HL-60/S4 treated with phorbol 12-myristate 13-acetate at 8.2 ng/mL for 4 days and 3 days (cell line): ENCODE results near the gene KCNQ4.

Source experiments
- in situ Hi-C: fragments of 300-500 bp; cut with MboI; formaldehyde crosslinking; loops from 2 replicates; pipeline ENCODE4 v1.15.0; 2022; ENCODE audit warnings: low sequenced_read_pairs

Gene KCNQ4

DNA sequence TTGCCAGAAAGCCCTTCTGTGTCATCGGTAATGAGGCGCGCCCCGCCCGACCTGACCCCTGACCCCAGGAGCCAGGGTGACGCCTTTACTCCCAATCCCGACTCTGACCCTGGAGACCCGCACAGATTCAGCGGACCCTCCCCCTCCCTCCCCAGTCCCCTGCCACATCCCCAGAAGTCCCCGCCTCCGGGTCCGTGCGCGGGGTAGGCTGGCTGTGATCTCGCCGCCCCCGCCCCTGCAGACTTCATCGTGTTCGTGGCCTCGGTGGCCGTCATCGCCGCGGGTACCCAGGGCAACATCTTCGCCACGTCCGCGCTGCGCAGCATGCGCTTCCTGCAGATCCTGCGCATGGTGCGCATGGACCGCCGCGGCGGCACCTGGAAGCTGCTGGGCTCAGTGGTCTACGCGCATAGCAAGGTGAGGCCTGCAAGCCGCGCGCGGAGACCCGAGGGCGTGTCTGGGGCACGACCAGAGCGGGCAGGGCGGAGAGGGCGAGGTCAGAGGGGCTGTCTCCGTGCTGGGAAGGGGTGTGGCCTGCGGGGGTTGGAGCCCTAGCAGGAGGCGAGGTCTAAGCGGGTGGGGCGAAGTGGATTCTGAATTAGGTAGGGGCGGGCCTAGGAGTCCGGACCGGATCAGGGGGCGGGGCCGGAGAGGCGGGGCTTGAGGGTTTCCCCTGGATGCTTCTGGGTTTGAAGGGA is 34.8 kb downstream of the KCNQ4 start:
- in situ Hi-C loops: no loop called here

DNA sequence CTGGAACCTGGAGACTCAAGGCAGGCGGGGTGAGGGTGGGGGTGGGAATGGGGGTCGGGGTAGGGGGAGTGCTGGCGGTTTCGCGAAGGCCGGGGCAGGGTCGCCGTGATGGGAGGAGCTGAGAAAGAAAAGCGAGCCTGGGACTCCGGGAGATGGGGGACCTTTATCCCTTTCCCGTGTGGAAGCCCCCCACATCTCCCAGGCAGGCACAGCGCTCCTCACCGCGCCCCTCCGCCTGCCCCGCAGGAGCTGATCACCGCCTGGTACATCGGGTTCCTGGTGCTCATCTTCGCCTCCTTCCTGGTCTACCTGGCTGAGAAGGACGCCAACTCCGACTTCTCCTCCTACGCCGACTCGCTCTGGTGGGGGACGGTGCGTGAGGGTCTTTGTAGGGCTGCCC is 35.5 kb downstream of the KCNQ4 start:
- in situ Hi-C loops: no loop called here

DNA sequence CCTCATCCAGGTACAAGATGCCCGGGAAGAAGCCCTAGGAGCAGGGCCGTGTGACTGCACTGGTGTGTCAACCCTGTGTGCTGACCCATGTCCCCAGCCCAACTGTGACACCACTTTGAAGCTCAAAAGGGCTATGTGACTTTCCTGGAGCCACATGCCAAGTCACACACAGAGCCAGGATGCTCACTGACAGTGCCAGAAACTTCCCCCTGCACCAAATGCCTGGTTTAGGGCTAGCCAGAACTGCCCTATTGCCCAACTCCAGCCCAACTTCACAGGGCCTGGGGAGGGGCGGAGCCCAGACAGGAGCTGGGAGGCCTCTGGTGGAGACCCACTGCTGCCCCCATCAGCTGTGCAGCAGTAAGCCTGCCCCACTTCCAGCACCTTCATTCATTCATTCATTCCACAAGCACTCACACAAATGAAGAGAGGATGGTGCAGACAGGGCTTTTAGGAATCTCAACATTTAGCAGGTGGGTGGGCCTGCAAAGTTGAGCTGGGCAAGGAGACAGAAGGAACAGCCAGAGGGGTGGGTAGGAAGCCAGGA is 36.7 kb downstream of the KCNQ4 start:
- in situ Hi-C loops: no loop called here

DNA sequence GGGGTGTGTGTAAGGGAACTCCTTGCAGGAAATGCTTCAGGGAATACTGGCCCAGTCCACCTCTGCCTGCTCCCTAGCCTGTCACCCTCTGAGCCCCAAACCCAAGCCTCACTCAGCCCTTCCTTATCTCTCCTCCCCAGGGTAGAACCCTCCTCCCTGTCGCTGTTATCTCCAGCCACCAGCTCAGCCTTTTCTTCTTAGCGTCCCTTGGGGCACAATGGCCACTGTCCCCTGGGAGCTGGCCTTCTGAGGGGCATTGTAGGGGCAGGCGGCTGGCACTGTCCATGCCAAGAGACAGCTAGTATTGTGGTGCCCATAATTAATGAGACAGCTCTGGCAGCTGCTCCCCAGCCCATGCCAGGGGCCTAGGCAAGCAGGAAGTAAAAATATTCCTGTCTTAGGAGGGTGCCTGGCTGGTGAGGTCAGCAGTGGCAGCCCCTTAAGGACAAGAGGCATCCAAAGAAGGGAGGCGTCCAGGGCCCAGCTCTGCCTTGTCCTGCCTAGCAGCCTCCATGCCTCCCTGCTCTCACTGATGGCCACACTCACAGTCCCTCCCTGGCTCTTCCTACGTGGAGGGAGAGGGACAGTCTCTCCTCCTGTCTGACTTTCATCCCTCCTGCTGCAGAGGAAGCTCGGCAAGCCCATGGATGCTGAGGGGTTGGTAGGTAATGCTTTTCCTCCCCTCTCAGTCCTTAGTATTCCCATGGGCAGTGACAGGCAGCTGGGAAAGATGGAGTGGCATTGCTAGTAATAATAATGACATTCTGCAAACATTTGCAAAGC is 37.5 kb downstream of the KCNQ4 start:
- in situ Hi-C loops: no loop called here

DNA sequence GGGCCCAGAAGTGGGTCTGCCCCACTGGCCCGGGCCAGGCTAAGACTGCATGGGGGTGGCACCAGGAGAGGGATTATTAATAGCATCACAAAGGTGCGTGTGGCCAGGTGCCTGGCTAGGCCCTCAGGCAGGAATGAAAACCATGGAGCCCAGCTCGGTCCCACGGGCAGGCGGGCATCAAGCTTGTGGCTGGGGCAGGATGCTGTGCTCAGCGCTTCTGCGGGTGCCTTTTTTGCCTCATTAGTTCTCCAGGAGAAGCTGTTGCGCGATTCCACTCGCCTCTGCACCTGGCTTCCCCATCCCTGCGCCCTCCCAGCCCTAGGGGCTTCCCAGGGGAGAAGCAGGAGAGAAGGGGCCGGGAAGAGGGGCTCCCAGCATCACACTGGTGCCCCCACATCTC is 39.3 kb downstream of the KCNQ4 start:
- in situ Hi-C loops: no loop called here

DNA sequence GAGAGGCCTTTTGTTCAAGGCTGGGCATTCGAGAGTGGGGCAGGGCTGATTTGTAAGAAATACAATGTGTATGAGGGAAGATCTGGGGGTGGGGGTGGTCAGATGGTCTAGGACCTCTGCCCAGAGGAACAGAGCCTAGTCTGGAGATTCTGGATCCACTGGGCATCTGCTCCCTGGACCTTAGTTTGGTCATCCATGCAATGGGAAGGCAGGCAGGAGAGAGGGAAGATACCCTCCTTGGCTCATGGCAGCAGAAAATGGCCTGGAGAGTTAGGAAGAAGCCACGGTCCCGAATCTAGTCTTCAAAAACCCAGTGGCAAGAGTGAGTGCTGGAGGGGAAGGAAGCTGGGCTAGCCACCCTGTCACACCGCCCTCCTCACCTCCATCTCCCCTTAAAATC is 39.8 kb downstream of the KCNQ4 start:
- in situ Hi-C loops: no loop called here

DNA sequence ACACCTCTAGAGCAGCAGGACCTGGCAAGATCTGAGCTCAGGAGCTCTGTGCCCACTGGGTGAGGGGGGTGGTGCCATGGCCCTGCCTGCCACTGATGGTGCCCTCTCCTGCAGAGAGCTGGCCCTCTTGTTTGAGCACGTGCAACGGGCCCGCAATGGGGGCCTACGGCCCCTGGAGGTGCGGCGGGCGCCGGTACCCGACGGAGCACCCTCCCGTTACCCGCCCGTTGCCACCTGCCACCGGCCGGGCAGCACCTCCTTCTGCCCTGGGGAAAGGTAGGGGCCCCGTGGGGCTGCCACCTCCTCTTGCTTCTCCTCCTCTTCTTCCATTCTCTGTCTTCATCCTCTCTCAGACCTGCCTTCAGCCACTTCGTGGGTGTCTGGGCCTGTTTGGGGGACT is 40.4 kb downstream of the KCNQ4 start:
- in situ Hi-C loops: no loop called here

DNA sequence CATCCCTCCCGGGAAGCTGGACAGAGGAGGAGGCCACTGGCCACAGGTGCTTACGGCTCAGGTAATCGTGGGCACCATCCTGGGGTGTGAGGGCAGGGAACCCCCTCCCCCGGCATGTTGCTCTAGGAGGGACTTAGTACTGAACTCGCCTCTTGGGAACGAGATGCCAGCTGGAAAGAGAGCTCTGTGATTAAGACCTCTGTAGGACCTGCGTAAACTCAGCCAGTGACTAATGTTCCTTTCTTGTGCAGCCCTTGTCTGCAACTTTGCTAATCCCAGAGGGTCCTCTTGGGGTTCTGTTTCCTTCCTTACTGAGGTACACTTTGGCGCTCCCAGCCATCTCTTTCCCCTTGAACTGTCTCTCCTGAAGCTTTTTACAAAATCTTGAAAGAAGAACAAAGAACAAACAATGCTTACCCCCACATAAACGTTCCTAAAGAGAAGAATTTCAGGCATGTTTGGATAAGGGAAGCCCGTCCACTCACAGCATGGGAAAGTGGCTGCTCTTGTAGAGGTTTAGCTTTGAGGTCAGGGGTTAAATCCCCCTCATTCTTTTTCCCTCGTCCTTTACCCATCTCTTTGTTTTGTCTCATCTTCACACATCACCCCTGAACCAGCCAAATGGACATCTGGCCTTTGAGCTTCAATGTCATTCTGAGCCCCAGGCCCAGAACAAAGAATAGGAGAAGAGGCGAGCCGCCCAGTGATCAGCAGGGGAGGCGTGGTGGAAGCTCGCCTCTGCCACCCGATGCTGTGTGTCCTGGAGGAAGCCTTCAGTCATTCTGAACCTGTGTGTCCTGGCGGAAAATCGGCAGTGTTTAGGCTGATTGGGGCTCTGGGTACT is 41.2 kb downstream of the KCNQ4 start:
- in situ Hi-C loops: no loop called here

DNA sequence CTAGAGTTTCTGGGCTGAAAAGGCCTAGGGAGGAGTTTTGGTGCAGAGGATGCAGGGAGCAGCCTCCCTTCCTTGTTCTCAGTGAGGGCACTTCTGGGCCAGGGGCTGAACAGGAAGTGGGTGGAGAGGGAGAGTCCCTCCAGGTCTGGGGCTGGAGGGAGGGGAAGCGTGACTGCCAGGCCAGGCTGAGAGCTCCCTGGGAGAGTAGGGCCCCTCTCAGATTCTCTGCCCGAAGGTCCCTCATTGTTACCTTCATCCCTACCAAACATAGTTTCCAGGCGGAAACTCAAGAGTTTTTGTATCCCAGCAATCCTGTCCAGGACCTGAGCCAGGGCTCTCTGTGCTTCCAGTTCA is 41.8 kb downstream of the KCNQ4 start:
- in situ Hi-C loops: no loop called here

DNA sequence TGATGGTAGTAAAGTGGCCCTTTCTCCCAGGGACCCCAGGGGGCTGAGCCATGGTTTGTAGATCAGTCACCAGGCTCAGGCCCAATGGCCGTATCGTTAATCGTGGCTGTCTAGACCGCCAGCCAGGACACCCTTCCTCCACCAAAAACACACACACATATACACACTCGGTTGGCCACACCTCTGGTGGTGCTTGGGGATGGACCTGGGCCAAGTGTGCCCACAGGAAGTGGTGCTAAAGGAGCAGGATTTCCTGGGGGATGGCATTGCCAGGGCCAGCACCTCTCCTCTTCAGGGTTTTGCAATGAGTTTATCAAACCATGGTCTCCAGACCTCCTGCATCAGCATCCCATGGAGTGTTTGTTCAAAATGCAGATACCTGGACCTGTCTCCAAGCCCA is 42.4 kb downstream of the KCNQ4 start:
- in situ Hi-C loops: no loop called here

DNA sequence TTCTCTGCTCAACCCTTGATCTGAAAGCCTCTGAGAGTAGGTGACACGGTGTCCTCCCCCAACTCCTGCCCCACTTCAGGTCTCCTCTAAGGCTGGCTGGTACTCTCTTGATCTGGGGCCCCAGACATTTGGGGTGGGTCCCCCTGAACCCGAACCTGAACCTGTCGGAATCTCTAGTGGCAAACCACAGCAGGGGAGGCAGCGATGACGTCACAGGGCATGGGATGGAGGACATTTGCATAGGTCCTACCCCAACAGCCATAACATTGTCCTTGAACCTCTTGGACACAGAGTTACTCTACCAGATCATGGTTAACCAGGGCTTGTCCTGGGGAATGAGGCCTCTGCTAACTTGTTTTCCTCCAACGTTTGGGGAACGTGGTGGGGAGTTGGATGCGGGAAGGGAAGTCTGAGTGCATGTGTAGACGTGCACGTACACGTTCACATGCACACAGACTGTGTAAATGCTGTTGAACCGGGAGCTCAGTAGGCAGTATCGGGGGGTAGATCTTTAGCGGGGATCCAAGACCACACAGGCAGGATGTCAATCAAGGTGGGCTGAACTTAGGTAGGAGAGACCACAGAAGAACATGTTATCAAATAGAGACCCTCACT is 46.2 kb downstream of the KCNQ4 start:
- in situ Hi-C loops: no loop called here

DNA sequence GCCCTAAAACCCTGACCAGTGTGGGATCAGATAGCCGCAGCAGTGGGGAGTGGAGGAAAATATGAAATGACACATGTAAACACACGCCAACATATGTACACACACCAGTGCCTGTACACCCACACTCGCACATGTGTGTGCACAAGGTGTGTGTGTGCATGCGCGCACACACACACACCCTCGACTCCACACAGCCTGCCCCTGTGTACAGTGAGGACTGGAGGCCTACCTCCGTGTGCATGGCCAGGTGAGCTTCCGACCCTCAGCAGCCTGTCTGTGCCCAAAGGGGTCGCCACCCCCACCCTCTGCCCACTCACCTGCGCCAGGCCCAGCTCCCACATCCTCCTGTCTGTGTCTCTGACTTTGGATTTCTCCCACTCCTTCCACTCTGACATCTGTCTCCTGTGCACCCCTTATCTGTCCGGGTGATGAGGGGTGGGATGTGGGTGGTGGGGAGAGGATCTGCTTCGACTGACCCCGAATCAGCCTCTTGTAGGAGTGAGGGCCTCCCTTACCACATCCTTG is 46.9 kb downstream of the KCNQ4 start:
- in situ Hi-C loops: no loop called here

DNA sequence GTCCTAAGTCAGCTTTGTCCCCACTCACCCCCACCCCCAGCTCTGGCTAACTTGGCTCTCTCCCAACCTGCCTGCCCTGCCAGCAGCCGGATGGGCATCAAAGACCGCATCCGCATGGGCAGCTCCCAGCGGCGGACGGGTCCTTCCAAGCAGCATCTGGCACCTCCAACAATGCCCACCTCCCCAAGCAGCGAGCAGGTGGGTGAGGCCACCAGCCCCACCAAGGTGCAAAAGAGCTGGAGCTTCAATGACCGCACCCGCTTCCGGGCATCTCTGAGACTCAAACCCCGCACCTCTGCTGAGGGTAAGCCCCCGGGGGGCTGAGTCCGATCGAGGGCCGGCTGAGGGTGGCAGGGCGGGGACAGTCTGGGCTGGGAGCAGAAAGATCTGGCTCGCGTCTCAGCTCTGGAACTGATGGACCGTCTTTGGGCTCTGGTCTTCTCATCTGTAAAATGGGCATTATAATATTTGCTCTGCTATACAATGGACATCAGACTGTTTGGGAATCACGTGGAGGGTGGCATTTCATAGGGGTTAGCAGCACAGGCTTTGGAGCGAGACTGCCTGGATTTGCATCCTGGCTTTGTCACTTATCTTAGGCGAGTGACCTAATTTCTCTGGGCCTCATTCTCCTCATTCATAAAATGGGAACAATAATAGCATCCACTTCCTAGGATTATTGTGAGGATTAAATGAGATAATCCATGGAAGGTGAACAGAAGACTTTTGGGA is 47.6 kb downstream of the KCNQ4 start:
- in situ Hi-C loops: no loop called here

DNA sequence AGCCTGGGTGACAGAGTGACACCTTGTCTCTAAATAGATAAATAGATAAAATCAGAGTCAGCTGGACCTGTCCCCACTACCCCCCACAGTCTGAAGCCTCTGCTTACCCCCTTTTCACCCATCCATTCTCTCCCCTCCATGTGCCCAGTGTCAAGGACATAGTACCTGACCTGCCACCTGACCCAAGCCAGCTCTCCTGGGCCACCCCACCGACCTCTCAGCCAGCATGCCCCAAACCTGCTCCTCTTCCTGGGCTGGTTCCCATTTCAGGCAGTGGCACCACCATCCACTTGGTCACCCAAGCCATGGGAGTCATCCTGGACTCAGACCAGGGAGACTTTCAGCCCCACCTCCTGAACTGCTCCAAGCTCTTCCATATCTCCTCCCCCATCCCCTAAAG is 50.4 kb downstream of the KCNQ4 start:
- in situ Hi-C loops: no loop called here

DNA sequence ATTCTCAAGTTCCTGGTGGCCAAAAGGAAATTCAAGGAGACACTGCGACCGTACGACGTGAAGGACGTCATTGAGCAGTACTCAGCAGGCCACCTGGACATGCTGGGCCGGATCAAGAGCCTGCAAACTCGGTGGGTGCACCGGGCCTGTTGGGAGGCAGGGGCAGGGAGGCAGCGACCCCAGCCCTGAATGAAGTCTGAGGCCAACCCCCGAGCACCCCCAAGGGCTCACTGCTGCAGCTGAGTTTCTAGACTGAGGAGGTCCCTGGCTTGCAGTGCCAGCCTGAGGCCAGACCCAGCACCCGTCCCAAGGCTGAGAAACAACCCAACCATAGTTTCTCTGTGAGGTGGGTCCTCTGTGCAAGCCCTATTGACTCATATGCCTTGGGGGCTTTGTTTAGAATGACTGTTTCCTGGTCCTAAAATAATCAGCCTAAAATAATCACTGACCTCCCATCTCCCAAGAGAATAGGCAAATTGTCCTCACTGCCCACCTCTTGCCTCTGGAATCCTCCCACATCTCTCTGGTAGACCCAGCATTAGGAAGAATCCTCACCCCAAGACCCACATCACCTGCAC is 51.5 kb downstream of the KCNQ4 start:
- in situ Hi-C loops: no loop called here

DNA sequence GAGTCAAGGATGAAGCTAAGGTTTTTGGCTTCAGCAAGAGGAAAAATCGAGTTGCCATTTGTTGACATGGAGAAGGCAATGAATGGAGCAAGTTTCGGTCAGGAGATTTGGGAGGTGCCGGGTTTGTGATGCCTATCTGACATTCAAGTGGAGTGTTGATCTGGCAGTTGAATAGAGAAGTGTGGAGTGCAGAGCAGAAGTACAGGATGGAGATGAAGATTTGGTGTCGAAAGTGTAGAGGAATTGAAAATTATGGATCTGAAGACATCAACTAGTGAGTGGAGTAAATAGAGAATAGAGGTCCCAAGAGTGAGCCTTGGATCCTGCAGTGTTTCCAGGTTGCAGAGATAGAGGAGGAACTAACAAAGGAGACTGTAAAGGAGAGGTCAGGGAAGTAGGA is 52.7 kb downstream of the KCNQ4 start:
- in situ Hi-C loops: no loop called here

DNA sequence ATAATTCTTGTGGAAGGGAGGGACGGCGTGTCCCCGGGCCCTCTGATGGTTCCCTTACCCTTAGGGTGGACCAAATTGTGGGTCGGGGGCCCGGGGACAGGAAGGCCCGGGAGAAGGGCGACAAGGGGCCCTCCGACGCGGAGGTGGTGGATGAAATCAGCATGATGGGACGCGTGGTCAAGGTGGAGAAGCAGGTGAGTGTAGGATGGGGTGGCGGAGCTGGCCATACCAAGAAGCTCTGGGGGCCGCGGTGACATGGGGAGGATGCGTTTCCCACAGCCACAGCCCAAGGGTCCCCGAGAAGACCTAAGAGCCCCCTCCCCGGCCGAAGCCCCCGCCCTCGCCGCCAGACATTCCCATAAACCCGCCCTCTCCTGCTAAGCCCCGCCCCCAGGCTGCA is 54.0 kb downstream of the KCNQ4 start:
- in situ Hi-C loops: no loop called here

DNA sequence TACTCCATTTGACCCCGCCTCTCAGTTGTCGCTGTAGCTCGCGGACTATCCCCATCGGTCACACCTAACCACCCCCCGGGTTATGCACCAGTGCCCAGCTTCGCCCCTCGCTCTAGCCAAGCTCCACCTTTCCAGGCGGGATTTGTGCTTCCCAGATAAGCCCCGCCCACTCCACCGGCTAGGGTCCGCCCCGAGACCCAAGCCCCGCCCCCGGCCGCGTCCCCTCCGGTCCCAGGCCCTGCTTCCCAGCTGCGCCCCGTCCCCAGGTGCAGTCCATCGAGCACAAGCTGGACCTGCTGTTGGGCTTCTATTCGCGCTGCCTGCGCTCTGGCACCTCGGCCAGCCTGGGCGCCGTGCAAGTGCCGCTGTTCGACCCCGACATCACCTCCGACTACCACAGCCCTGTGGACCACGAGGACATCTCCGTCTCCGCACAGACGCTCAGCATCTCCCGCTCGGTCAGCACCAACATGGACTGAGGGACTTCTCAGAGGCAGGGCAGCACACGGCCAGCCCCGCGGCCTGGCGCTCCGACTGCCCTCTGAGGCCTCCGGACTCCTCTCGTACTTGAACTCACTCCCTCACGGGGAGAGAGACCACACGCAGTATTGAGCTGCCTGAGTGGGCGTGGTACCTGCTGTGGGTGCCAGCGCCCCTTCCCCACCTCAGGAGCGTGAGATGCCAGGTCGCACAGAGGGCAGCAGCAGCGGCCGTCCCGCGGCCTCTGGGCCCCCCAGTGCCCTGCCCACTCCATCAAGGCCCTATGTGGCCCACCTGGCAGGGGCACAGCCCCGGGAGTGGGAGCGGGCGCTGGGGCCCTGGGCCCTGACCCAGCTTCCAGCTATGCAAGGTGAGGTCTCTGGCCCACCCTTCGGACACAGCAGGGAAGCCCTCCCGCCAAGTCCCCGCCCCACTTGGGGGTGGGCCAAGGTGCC is 54.7 kb downstream of the KCNQ4 start:
- in situ Hi-C loops: no loop called here
